Measurements from ENCODE around the gene NINJ1. TPM values are rescaled to one million over a fixed set of nuclear protein-coding genes. Genes with fewer than 3 reads are reported as not detected.
A peak's percentile ranks its signal among the peaks of the same experiment; 100 is the strongest.

The NINJ1 gene
- total RNA-seq, 1 donor from 2014 or later = 29.4 TPM

DNA sequence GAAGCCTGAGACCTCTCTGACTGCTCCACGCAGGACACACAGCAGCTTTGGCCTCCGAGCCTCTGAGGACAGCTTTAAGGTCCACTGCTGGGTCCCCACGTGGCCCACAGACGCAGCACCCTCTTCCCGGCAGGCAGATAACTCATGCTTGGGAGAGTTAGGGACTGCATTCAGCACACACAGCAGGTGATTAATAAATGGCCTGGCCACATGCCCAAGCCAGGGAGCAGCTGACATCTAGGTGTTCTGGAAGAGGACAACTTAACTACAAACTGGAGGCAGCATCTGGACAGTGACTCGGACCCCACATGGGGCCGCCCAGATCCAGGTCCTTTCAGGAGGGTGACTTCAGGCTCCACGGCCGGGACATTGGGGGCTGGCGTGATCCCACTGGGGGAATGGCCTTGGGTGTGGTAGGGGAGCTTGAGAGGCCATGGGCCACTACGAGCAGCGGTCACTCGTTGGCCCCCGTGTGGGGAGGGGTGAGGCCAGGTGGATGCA lies 11.3 kb downstream of the NINJ1 start:
- peaks cover 11% of the 10 kb centered on the region for H3K4me1 Mint-ChIP-seq (ENCODE audit: low read depth, unreplicated experiment)
- peaks cover 5% of the 10 kb centered on the region for H3K36me3 Mint-ChIP-seq (ENCODE audit: unreplicated experiment)
- peaks cover 6% of the 10 kb centered on the region for H3K27me3 Mint-ChIP-seq (ENCODE audit: unreplicated experiment)
- DNase-seq = peak; percentile 8
- peaks cover 2% of the 10 kb centered on the region for H3K9me3 Mint-ChIP-seq (ENCODE audit: unreplicated experiment)
- H3K4me3 Mint-ChIP-seq (ENCODE audit: unreplicated experiment) = no peak overlapping the region
- H3K27ac Mint-ChIP-seq (ENCODE audit: unreplicated experiment) = no peak overlapping the region
- TF ChIP-seq, protein P1, sequence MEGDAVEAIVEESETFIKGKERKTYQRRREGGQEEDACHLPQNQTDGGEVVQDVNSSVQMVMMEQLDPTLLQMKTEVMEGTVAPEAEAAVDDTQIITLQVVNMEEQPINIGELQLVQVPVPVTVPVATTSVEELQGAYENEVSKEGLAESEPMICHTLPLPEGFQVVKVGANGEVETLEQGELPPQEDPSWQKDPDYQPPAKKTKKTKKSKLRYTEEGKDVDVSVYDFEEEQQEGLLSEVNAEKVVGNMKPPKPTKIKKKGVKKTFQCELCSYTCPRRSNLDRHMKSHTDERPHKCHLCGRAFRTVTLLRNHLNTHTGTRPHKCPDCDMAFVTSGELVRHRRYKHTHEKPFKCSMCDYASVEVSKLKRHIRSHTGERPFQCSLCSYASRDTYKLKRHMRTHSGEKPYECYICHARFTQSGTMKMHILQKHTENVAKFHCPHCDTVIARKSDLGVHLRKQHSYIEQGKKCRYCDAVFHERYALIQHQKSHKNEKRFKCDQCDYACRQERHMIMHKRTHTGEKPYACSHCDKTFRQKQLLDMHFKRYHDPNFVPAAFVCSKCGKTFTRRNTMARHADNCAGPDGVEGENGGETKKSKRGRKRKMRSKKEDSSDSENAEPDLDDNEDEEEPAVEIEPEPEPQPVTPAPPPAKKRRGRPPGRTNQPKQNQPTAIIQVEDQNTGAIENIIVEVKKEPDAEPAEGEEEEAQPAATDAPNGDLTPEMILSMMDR (IDR thresholded peaks at IDR 0.05; ENCODE audit: partially characterized antibody, unreplicated experiment) = no peak

DNA sequence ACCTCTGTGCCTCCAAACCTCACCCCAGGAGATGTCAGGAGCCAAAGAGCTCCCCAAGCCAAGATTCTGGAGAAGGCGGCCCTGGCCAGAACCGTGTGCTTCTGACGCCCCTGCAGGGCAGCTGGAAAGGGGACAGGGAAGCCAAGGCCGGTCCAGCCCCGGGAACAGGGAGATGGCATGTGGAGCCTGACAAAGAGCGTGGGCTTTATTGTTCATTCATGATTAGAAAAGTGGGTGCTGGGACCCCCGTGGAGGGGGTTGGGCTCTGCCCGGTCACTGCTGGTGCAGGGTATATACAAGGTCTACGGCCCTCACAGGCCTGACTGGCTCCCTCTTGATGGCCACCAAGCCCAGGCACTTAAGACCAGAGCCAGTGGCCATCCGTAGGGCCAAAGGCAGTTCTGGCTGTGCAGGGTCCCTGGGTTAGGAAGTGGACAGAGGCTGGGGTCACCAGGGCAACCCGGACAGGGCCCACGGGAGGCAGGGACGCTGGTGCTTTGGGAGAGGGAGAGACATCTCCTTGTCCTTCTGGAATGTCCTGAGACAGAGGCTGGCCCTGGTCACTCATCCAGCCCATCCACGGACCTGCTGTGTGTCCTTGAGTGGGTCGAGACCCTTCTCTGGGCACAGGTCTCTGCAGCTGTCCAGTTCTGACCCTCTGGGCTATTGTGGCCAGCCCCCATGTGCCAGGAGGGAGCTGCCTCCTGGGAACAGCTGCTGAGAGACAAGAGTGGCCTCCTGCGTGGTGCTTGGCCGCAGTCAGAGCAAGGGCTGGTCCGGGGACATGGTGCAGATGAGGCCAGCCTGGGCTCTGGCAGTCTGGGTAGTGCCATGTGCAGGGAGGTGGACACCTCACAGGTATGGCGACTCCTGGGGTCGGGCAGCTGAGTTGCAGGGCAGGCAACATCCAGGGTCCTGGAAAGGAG lies 12.5 kb downstream of the NINJ1 start:
- peaks cover 3% of the 10 kb centered on the region for H3K4me1 Mint-ChIP-seq (ENCODE audit: low read depth, unreplicated experiment)
- H3K27ac Mint-ChIP-seq (ENCODE audit: unreplicated experiment) = no peak overlapping the region
- H3K4me3 Mint-ChIP-seq (ENCODE audit: unreplicated experiment) = no peak overlapping the region
- TF ChIP-seq, protein P1 (IDR thresholded peaks at IDR 0.05; ENCODE audit: partially characterized antibody, unreplicated experiment) = no peak
- DNase-seq = peak; percentile 12
- peaks cover 2% of the 10 kb centered on the region for H3K9me3 Mint-ChIP-seq (ENCODE audit: unreplicated experiment)
- peaks cover 6% of the 10 kb centered on the region for H3K27me3 Mint-ChIP-seq (ENCODE audit: unreplicated experiment)
- peaks cover 5% of the 10 kb centered on the region for H3K36me3 Mint-ChIP-seq (ENCODE audit: unreplicated experiment)

GRCh38 chr9:93120846-93121315 lies 13.2 kb downstream of the NINJ1 start:
- no peaks in the 10 kb centered on the region for H3K4me1 Mint-ChIP-seq (ENCODE audit: low read depth, unreplicated experiment)
- TF ChIP-seq, protein P1 (IDR thresholded peaks at IDR 0.05; ENCODE audit: partially characterized antibody, unreplicated experiment) = no peak
- peaks cover 6% of the 10 kb centered on the region for H3K27me3 Mint-ChIP-seq (ENCODE audit: unreplicated experiment)
- peaks cover 5% of the 10 kb centered on the region for H3K36me3 Mint-ChIP-seq (ENCODE audit: unreplicated experiment)
- H3K27ac Mint-ChIP-seq (ENCODE audit: unreplicated experiment) = no peak overlapping the region
- H3K9me3 Mint-ChIP-seq (ENCODE audit: unreplicated experiment) = peaks cover 2% of the 10 kb centered on the region
- H3K4me3 Mint-ChIP-seq (ENCODE audit: unreplicated experiment) = no peak overlapping the region
- peak; percentile 10 for DNase-seq

- Mint-ChIP-seq H3K9me3 (ENCODE audit: unreplicated experiment) (peaks cover 2% of the 10 kb centered on the region), H3K27me3 (ENCODE audit: unreplicated experiment) (peaks cover 6% of the 10 kb centered on the region), H3K4me3 (ENCODE audit: unreplicated experiment) (no peak overlapping the region), H3K36me3 (ENCODE audit: unreplicated experiment) (peaks cover 5% of the 10 kb centered on the region), H3K27ac (ENCODE audit: unreplicated experiment) (no peak overlapping the region), H3K4me1 (ENCODE audit: low read depth, unreplicated experiment) (no peaks in the 10 kb centered on the region)
- TF ChIP-seq, protein P1 (IDR thresholded peaks at IDR 0.05; ENCODE audit: partially characterized antibody, unreplicated experiment) = no peak
- DNase-seq = peak; percentile 22
Measured at GRCh38 chr9:93119953-93120845, 13.9 kb downstream of the NINJ1 start.
